Kidney (tissue), 14 donors: Measurements from ENCODE around the gene SULT1B1. TPM values are rescaled to one million over a fixed set of nuclear protein-coding genes. Genes with fewer than 3 reads are reported as not detected.

Experiments
- DNase-seq, 5 donors: peaks; one replicate each; pipeline ENCODE4 v3.0.0-alpha.2; 2013 to 2020
- FAIRE-seq: peaks from 2 replicates; lab custom pipeline; 2012; peaks lifted over from hg19 to GRCh38; lab: Jason Lieb, UNC
- H3K27ac ChIP-seq, 2 donors: one replicate each; pipeline ENCODE4 v1.7.0; 2013; ENCODE audit warnings: low read depth in 2 of 2, low read length in 2 of 2, inconsistent platforms in 1 of 2
- H3K27me3 ChIP-seq: one replicate; pipeline ENCODE4 v1.7.1; 2013; ENCODE audit warnings: low read length, inconsistent platforms; ENCODE audit not compliant: control insufficient read depth, insufficient read depth
- H3K36me3 ChIP-seq, 3 donors: one replicate each; pipeline versions ENCODE4 v1.7.0 to v1.7.1; 2013; ENCODE audit warnings: low read length in 3 of 3, control low read depth in 1 of 3, inconsistent platforms in 1 of 3; ENCODE audit not compliant: insufficient read depth in 3 of 3, control insufficient read depth in 2 of 3
- H3K4me1 ChIP-seq, 3 donors: one replicate each; pipeline versions ENCODE4 v1.7.0 to v1.7.1; 2013; ENCODE audit warnings: low read length in 3 of 3, inconsistent platforms in 1 of 3, low read depth in 1 of 3; ENCODE audit not compliant: control insufficient read depth in 2 of 3, insufficient read depth in 2 of 3
- H3K4me3 ChIP-seq, 3 donors: one replicate each; pipeline versions ENCODE4 v1.7.0 to v1.8.1; 2013; ENCODE audit warnings: low read length in 3 of 3, control low read depth in 1 of 3, inconsistent platforms in 1 of 3
- H3K9ac ChIP-seq, 3 donors: one replicate each; pipeline versions ENCODE4 v1.7.0 to v1.7.1; 2013; ENCODE audit warnings: low read length in 3 of 3, control low read depth in 1 of 3, inconsistent platforms in 1 of 3
- H3K9me3 ChIP-seq, 3 donors: one replicate each; pipeline versions ENCODE4 v1.7.0 to v1.7.1; 2013; ENCODE audit warnings: low read length in 3 of 3, control low read depth in 1 of 3, inconsistent platforms in 1 of 3; ENCODE audit not compliant: control insufficient read depth in 2 of 3, insufficient read depth in 1 of 3
- CTCF ChIP-seq: IDR thresholded peaks from 3 replicates; pipeline ENCODE4 v1.5.1; 2012; ENCODE audit warnings: mild to moderate bottlenecking, moderate library complexity, borderline replicate concordance; ENCODE audit not compliant: insufficient read depth; ENCODE audit errors: extremely low read depth
- intact Hi-C: fragments of 100-400 bp; cut with DNase I; formaldehyde crosslinking; loops from one replicate; pipeline ENCODE4 v1.11.1; 2022
- polyA plus RNA-seq: library from polyadenylated mRNA; stranded (reverse); fragments of 350-450 nt; fragmentation: Illumina TruSeq; extraction: RNeasy Lipid Tissue Mini Kit (QIAGEN cat#74804); gene quantifications from one replicate; pipeline ENCODE4 v1.2.3, GENCODE V29; 2014; ENCODE audit warnings: low read depth, low replicate concordance; ENCODE audit not compliant: insufficient read depth
- total RNA-seq: library from RNA; stranded (reverse); fragmentation: NEBNext Ultra II Directional; extraction: Animal tissue kit (Norgen Biotek cat#: 25700); gene quantifications from one replicate; pipeline ENCODE4 v1.2.1, GENCODE V29; 2021
- donor health status: control.
- donor health status: control.
- donor health status: control.
- donor health status: control.
- donor health status: control.
- donor health status: DM: yes; HTN: yes; CAD: no.
- donor health status: Normal renal cell carcinoma (clear cell type).

SULT1B1 gene
- total and polyA plus RNA-seq, 2 donors from 2014 or later = 0.39 to 4.7 TPM

- no peak overlapping the region for H3K27ac ChIP-seq
- no peaks in the 10 kb centered on the region for H3K4me1 ChIP-seq
- TF ChIP-seq CTCF = no peak
- no peak overlapping the region for H3K9ac ChIP-seq
- no peak for FAIRE-seq
- intact Hi-C loops = no loop called here
- H3K4me3 ChIP-seq = no peak overlapping the region
- DNase-seq = no peak
- H3K27me3 ChIP-seq = no peaks in the 10 kb centered on the region
- no peaks in the 10 kb centered on the region for H3K36me3 ChIP-seq
- H3K9me3 ChIP-seq = peaks cover 0 to 3% (median 0%) of the 10 kb centered on the region in 3 donors
Measured at GRCh38 chr4:69710580-69710979, 49.8 kb downstream of the SULT1B1 start.

- H3K4me1 ChIP-seq = no peaks in the 10 kb centered on the region
- H3K9ac ChIP-seq = no peak overlapping the region
- H3K27ac ChIP-seq = no peak overlapping the region
- no peak for FAIRE-seq
- DNase-seq = no peak
- intact Hi-C loops = no loop called here
- no peak for TF ChIP-seq CTCF
- no peak overlapping the region for H3K4me3 ChIP-seq
- H3K9me3 ChIP-seq = peaks cover 0 to 3% (median 0%) of the 10 kb centered on the region in 3 donors
- H3K36me3 ChIP-seq = no peaks in the 10 kb centered on the region
- no peaks in the 10 kb centered on the region for H3K27me3 ChIP-seq
Measured at GRCh38 chr4:69708211-69708610, 52.2 kb downstream of the SULT1B1 start.

- DNase-seq = no peak
- no peaks in the 10 kb centered on the region for H3K4me1 ChIP-seq
- peaks cover 0 to 3% (median 0%) of the 10 kb centered on the region in 3 donors for H3K9me3 ChIP-seq
- no peaks in the 10 kb centered on the region for H3K36me3 ChIP-seq
- TF ChIP-seq CTCF = no peak
- no peaks in the 10 kb centered on the region for H3K27me3 ChIP-seq
- no peak overlapping the region for H3K4me3 ChIP-seq
- no peak overlapping the region for H3K9ac ChIP-seq
- intact Hi-C loops = no loop called here
- no peak overlapping the region for H3K27ac ChIP-seq
- no peak for FAIRE-seq
Measured at GRCh38 chr4:69707807-69708206, 52.6 kb downstream of the SULT1B1 start.

- intact Hi-C loops = no loop called here
- no peaks in the 10 kb centered on the region for H3K4me1 ChIP-seq
- H3K9ac ChIP-seq = no peak overlapping the region
- no peak overlapping the region for H3K4me3 ChIP-seq
- no peaks in the 10 kb centered on the region for H3K9me3 ChIP-seq
- H3K36me3 ChIP-seq = no peaks in the 10 kb centered on the region
- TF ChIP-seq CTCF = no peak
- DNase-seq (no peak), FAIRE-seq (no peak)
- no peaks in the 10 kb centered on the region for H3K27me3 ChIP-seq
- no peak overlapping the region for H3K27ac ChIP-seq
Measured at GRCh38 chr4:69702201-69702600, 58.2 kb downstream of the SULT1B1 start.
